Common myeloid progenitor, CD34-positive (primary cell): ENCODE data around the gene PLD4.

Experiments
- CTCF ChIA-PET: fragments of 350-600 bp; sonication (Branson Sonifier 250); formaldehyde crosslinking; loops from one replicate; lab custom pipeline; 2021; ENCODE audit warnings: antibody characterized with exemption; lab: Charles Lee
- POLR2A ChIA-PET: fragments of 350-600 bp; sonication (Branson Sonifier 250); formaldehyde crosslinking; loops from one replicate; lab custom pipeline; 2021; ENCODE audit warnings: antibody characterized with exemption; lab: Charles Lee
- DNase-seq, 3 donors: peaks; one replicate each; pipeline versions ENCODE4 v3.0.0 to v3.0.0-alpha.2; 2013
- H3K27ac ChIP-seq, 2 experiments: 1 replicate in 1 of 2; 2 replicates in 1 of 2; pipeline ENCODE4 v1.7.0; 2013; ENCODE audit warnings: inconsistent platforms in 2 of 2, low read length in 2 of 2, mild to moderate bottlenecking in 2 of 2, low read depth in 1 of 2, moderate library complexity in 1 of 2; ENCODE audit not compliant: severe bottlenecking in 2 of 2, insufficient read depth in 1 of 2, poor library complexity in 1 of 2
- H3K27me3 ChIP-seq, 5 experiments: replicated peaks in 2 of 5; 1 replicate in 3 of 5; 2 replicates in 2 of 5; pipeline versions ENCODE4 v1.6.1 to v1.7.0; 2013; ENCODE audit warnings: low read length in 4 of 5, mild to moderate bottlenecking in 2 of 5, moderate library complexity in 2 of 5, inconsistent platforms in 1 of 5; ENCODE audit not compliant: insufficient read depth in 5 of 5, control insufficient read depth in 4 of 5
- H3K36me3 ChIP-seq, 4 experiments: 1 replicate in 2 of 4; 2 replicates in 2 of 4; pipeline versions ENCODE4 v1.6.1 to v1.7.0; 2013; ENCODE audit warnings: low read length in 3 of 4, control low read depth in 1 of 4, mild to moderate bottlenecking in 1 of 4; ENCODE audit not compliant: control insufficient read depth in 4 of 4, insufficient read depth in 4 of 4
- H3K4me1 ChIP-seq, 4 experiments: 1 replicate in 3 of 4; 2 replicates in 1 of 4; pipeline versions ENCODE4 v1.6.1 to v1.7.1; 2013; ENCODE audit warnings: low read length in 3 of 4, mild to moderate bottlenecking in 3 of 4, control low read depth in 1 of 4, inconsistent platforms in 1 of 4, moderate library complexity in 1 of 4; ENCODE audit not compliant: control insufficient read depth in 4 of 4, insufficient read depth in 4 of 4; ENCODE audit errors: control extremely low read depth in 1 of 4
- H3K4me3 ChIP-seq, 7 experiments: 1 replicate in 4 of 7; 2 replicates in 3 of 7; pipeline versions ENCODE4 v1.5.1 to v1.7.0; 2013; ENCODE audit warnings: mild to moderate bottlenecking in 7 of 7, low read length in 6 of 7, moderate library complexity in 6 of 7, inconsistent platforms in 2 of 7, low read depth in 2 of 7, control low read depth in 1 of 7; ENCODE audit not compliant: insufficient read depth in 4 of 7, control insufficient read depth in 1 of 7; ENCODE audit errors: extremely low read depth in 1 of 7
- H3K9me3 ChIP-seq, 5 experiments: 1 replicate in 4 of 5; 2 replicates in 1 of 5; pipeline versions ENCODE4 v1.6.1 to v1.7.1; 2013; ENCODE audit warnings: low read length in 4 of 5, mild to moderate bottlenecking in 2 of 5, inconsistent platforms in 1 of 5, low read depth in 1 of 5, moderate library complexity in 1 of 5; ENCODE audit not compliant: control insufficient read depth in 4 of 5, insufficient read depth in 2 of 5; ENCODE audit errors: control extremely low read depth in 1 of 5
- WGBS: methylation state at CpG from one replicate; pipeline ENCODE4 v1.1.5; 2013; ENCODE audit not compliant: insufficient coverage; 5-methylcytosine and 5-hydroxymethylcytosine counted together

PLD4 gene

DNA sequence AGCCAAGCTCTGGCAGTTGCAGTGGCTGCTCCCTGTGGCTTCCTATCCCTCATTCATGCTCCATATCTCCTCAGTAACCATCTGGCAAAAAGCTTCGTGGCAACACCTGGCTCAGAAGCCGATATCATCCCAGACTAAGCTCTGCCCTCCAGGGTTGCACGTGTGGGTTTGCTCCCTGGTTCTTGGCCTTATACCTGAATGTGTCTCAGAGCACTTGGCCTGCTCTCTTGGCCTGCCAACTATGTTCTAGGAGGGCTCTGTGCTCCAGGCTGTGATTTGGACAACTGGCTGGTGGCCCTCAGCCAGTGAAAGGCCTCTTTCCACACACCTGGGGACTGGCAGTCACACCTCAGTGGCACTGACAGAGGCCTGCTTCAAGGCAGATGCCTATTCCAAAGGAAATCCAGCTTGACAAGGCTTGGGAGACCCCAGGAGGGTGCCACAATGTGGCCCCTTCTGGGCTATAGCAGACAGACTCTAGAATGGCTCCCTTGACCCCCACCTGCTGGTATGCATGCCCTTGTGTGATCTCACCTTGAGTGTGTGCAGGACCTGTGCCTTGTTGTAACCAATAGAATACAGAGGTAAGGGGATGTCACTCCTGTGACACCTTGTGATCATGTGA, 10.5 kb downstream of the PLD4 start:
- no peak for DNase-seq

DNA sequence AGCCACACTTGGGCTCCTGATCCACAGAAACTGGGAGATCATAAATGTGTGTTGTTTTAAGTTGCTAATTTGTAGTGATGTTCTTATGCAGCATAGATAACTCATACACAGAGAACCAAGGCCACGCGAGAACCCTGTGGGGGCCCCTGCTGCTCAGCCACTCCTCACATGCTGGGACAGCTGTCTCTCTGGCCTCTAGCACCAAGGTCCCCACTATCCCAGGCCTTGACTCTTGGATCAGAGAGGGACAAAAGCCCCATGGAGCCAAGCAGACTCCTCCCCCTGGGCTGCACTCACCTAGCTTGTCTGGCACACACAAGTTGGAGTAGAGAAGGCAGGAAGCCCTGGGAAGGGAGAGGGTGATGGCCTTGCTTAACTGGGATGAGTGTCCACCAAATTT, 11.3 kb downstream of the PLD4 start:
- peaks cover 0 to 22% (median 0%) of the 10 kb centered on the region in 5 experiments for H3K27me3 ChIP-seq
- CTCF ChIA-PET: interaction anchor here (0.8 to 4.9 kb wide), 6 partner anchors 8 to 109 kb away, joined by 3 to 21 read pairs (median 4); no protein-coding TSS in a partner anchor
- POLR2A ChIA-PET: interaction anchor here (0.5 to 0.6 kb wide), 2 partner anchors 200 to 590 kb away, joined by 3 read pairs; no protein-coding TSS in a partner anchor
- H3K4me1 ChIP-seq: peaks cover 0 to 11% (median 3%) of the 10 kb centered on the region in 4 experiments
- DNase-seq: no peak
- no peaks in the 10 kb centered on the region for H3K36me3 ChIP-seq
- H3K27ac ChIP-seq: no peak overlapping the region
- no peak overlapping the region for H3K4me3 ChIP-seq
- H3K9me3 ChIP-seq: no peaks in the 10 kb centered on the region
- WGBS: no CpG with 5 or more reads among the region's 2 CpGs

More for the DNA sequence above, 10.5 kb downstream of the PLD4 start:
- Histone ChIP-seq H3K4me1 (peaks cover 0 to 11% (median 3%) of the 10 kb centered on the region in 4 experiments), H3K4me3 (no peak overlapping the region), H3K27ac (no peak overlapping the region), H3K27me3 (peaks cover 0 to 21% (median 0%) of the 10 kb centered on the region in 5 experiments), H3K9me3 (no peaks in the 10 kb centered on the region), H3K36me3 (no peaks in the 10 kb centered on the region)
- CTCF ChIA-PET: interaction anchor here (0.7 to 4.9 kb wide), 11 partner anchors 7 to 182 kb away, joined by 3 to 21 read pairs (median 4); partner anchors contain the start of genes PLD4 and SIVA1
- 79% methylated on average over 3 of the region's 3 CpGs for WGBS
- POLR2A ChIA-PET: interaction anchor here (0.6 kb wide), 1 partner anchor 589 kb away, joined by 3 read pairs; no protein-coding TSS in a partner anchor

DNA sequence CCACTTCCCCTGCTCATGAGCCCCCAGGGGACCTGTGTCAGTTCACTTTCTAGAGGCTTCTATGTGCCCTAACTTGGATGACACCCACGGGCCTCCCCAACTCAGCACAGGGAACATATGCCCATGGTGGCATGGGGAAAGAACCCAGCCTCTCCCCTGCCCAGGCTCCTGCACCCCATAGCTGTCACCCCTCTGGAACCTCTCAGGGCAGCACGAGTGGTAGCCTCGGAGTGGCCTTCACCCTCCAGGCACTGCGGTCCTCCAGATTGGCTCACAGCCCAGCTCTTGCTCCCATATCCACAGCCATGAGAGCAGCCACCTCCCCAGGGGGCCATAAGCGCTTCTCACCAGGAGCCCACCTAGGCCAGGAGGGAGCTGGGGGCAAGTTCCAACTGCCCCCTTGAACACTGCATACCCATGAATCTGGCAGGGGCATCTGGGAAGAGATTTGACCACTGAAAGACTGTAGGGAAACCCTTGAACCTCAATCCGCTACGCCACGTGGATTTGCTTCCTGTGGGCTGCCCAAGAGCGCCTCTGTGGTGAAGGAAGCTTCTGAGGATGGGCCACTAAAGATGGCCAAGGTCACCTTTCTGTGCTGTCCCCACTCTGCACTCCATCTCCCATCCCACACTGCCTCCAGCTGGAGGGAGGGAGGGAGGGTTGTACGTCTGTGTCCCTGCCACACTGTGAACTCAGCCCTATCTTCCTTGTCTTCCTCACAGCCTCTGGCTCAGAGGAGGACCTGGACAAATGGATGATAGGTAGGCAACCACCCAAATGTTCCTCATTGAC, 11.9 kb downstream of the PLD4 start:
- CTCF ChIA-PET: interaction anchor here (0.8 to 4.9 kb wide), 7 partner anchors 9 to 108 kb away, joined by 4 to 21 read pairs (median 4); partner anchors contain the start of gene PLD4
- H3K4me3 ChIP-seq: no peak overlapping the region
- POLR2A ChIA-PET: no interaction called here

DNA sequence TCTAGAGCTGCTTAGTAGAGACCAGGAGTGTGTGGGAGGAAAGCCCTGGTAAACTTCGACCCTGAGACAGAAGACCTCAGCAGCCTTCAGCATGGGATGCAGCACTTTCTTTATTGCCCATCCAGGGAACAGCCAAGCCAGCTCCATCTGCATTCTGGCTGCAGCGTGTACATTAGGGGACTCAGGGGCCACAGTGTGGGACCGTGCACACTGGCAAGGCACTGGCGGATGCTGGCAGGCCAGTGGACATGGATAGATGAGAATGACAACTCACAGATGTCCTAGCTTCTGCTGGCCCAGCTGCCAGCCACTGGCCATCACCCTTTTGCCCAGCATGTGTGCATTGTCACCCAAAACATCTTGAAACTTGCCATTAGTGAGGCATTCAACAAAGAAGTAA, 12.5 kb downstream of the PLD4 start:
- Histone ChIP-seq H3K27me3 (peaks cover 0 to 22% (median 0%) of the 10 kb centered on the region in 5 experiments), H3K4me1 (peaks cover 0 to 11% (median 3%) of the 10 kb centered on the region in 4 experiments), H3K4me3 (no peak overlapping the region), H3K36me3 (no peaks in the 10 kb centered on the region), H3K27ac (no peak overlapping the region), H3K9me3 (no peaks in the 10 kb centered on the region)
- POLR2A ChIA-PET: no interaction called here
- CTCF ChIA-PET: interaction anchor here (1.1 to 4.9 kb wide), 5 partner anchors 12 to 108 kb away, joined by 4 to 21 read pairs (median 4); partner anchors contain the start of gene PLD4
- DNase-seq: no peak
- WGBS: 88% methylated on average over 4 of the region's 4 CpGs

More for the DNA sequence above, 11.9 kb downstream of the PLD4 start:
- Histone ChIP-seq H3K36me3 (no peaks in the 10 kb centered on the region), H3K4me1 (peaks cover 0 to 11% (median 3%) of the 10 kb centered on the region in 4 experiments), H3K27me3 (peaks cover 0 to 22% (median 0%) of the 10 kb centered on the region in 5 experiments), H3K27ac (no peak overlapping the region), H3K9me3 (no peaks in the 10 kb centered on the region)
- WGBS: 66% methylated on average over 9 of the region's 10 CpGs
- DNase-seq: no peak

DNA sequence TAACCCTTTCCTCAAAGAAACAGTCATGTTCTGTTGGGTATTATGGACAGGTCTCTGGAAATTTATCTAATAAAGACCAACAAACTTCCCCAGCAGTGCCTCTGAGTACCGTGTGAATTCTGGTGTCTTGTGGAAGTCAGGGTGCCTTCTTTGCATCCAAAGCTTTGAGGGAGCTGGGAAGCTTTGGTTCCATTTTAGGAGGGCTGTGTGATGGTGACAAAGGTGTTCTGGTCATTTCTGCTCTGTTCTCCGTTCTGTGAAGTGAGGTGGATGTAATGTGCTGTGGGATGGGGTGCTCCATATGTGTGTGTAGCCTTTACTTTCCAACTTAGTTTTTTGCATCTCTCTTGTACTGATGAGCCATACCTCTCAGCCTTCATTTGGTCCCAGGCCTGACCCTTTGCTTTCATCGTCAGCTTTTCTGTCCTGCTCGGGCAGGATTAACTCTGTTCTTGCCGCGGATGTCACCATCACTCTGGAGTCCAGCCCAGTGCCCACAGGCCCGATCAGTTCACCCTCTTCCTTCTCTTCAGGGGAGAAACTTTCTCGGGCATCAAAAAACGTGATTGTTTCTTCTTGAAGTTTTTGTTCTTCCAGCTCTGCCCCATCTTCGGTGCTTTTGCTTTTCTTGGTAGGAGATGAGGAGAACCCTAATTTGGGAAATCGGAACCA, 13.2 kb downstream of the PLD4 start:
- WGBS: 95% methylated on average over 5 of the region's 11 CpGs
- Histone ChIP-seq H3K27me3 (peaks cover 0 to 22% (median 0%) of the 10 kb centered on the region in 5 experiments), H3K4me3 (no peak overlapping the region), H3K36me3 (no peaks in the 10 kb centered on the region), H3K4me1 (peaks cover 0 to 8% (median 3%) of the 10 kb centered on the region in 4 experiments), H3K27ac (no peak overlapping the region), H3K9me3 (no peaks in the 10 kb centered on the region)
- no peak for DNase-seq
- ChIA-PET CTCF (interaction anchor here (0.6 to 4.9 kb wide), 7 partner anchors 13 to 351 kb away, joined by 3 to 21 read pairs (median 4); partner anchors contain the start of gene PLD4), POLR2A (no interaction called here)

DNA sequence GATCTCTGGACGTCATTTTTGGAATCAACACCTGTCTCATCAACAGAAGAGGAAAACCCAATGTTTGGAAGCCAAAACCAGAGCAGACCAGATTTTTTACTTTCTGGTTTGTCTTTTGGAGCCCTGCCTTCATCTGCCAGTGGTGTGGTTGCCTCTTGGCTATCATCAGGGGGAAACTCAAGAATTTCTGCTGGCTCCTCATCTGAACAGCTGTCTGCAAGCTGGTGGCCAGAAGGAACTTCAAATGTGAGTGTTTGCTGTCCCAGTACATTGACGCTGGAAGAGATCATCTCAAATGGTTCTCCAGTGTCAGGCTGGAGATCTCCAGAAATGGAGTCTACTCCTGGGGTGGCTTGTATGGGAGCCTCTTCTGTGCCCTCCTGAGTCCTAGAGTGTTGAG, 13.8 kb downstream of the PLD4 start:
- H3K4me3 ChIP-seq: no peak overlapping the region
- H3K27me3 ChIP-seq: peaks cover 0 to 22% (median 0%) of the 10 kb centered on the region in 5 experiments
- ChIA-PET CTCF (interaction anchor here (0.6 to 1.3 kb wide), 2 partner anchors 21 to 351 kb away, joined by 3 to 5 read pairs; no protein-coding TSS in a partner anchor), POLR2A (no interaction called here)
- H3K9me3 ChIP-seq: no peaks in the 10 kb centered on the region
- no peak overlapping the region for H3K27ac ChIP-seq
- H3K4me1 ChIP-seq: peaks cover 0 to 5% (median 2%) of the 10 kb centered on the region in 4 experiments
- 100% methylated on average over 2 of the region's 2 CpGs for WGBS
- no peak for DNase-seq
- no peaks in the 10 kb centered on the region for H3K36me3 ChIP-seq
